Measurements from ENCODE around the gene CDK5. TPM values are rescaled to one million over a fixed set of nuclear protein-coding genes. Genes with fewer than 3 reads are reported as not detected.

CDK5 gene
- total and polyA plus RNA-seq, 2 of the 13 experiments (the other 11 are each of a cell fraction or from before 2014, with no cell fraction given) = 16.4 to 21.3 TPM

DNA sequence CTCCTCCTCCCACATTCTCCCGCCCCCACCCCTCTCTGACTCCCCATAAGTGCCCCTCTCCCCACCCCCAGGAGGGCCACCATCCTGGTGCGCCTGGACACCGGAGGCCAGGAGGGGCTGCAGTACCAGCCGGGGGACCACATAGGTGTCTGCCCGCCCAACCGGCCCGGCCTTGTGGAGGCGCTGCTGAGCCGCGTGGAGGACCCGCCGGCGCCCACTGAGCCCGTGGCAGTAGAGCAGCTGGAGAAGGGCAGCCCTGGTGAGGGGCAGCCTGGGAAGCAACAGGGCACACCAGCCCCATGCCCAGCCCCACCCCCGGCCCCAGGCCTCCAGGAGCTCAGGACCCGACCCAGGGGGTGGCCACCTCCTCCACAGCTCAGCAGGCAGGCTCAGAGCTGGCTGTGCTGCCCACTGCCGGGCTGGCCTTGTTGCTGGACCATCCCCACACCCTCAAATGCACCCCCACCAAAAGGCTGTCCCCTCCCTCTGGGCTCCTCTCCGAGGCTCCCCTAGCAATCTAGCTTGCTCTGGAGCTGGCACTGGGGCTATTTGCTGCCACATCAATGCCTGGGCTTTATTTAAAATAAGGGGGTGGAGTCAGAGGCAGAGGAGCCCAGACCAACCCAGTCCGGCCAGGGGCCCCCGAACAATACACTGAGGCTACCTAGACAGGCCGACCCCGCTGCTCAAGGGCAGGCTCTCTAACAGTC, 48.2 kb downstream of the CDK5 start (continued):
- TF ChIP-seq, protein P1, sequence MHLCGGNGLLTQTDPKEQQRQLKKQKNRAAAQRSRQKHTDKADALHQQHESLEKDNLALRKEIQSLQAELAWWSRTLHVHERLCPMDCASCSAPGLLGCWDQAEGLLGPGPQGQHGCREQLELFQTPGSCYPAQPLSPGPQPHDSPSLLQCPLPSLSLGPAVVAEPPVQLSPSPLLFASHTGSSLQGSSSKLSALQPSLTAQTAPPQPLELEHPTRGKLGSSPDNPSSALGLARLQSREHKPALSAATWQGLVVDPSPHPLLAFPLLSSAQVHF (CRISPR knock-in tag; IDR thresholded peaks at IDR 0.05) = no peak
- TF ChIP-seq STAG1 (CRISPR knock-in tag; IDR thresholded peaks at IDR 0.05) (peak; percentile 26; the same call in 1 of the 2 replicates), GPN1 (CRISPR knock-in tag; IDR thresholded peaks at IDR 0.05; ENCODE audit: borderline replicate concordance) (no peak), ZNF772 (CRISPR knock-in tag; IDR thresholded peaks at IDR 0.05) (no peak), ZBTB38 (CRISPR knock-in tag; IDR thresholded peaks at IDR 0.05) (no peak), CCAR2 (optimal IDR thresholded peaks at IDR 0.05; ENCODE audit: low read depth, low read length) (no peak), KAT2B (IDR thresholded peaks at IDR 0.05; ENCODE audit: borderline replicate concordance, low read depth, low read length) (no peak), ZBTB33 (CRISPR knock-in tag; IDR thresholded peaks at IDR 0.05) (peak; percentile 99), ISX (CRISPR knock-in tag; conservative IDR thresholded peaks at IDR 0.05) (no peak), POLR2AphosphoS5 (IDR thresholded peaks at IDR 0.05; ENCODE audit: low read depth, low read length) (peak; percentile 45; the same call in 1 of the 2 replicates), BRF2 (CRISPR knock-in tag; IDR thresholded peaks at IDR 0.05) (no peak), MAZ (IDR thresholded peaks at IDR 0.05; ENCODE audit: borderline replicate concordance, low read depth, low read length) (no peak), MAZ (CRISPR knock-in tag; IDR thresholded peaks at IDR 0.05; ENCODE audit: low read depth) (no peak), BCL3 (CRISPR knock-in tag; IDR thresholded peaks at IDR 0.05) (no peak), IRX3 (CRISPR knock-in tag; IDR thresholded peaks at IDR 0.05; ENCODE audit: borderline replicate concordance, low read depth) (no peak), ZNF337 (CRISPR knock-in tag; IDR thresholded peaks at IDR 0.05; ENCODE audit: borderline replicate concordance, low read depth) (no peak), KMT2A (CRISPR knock-in tag; IDR thresholded peaks at IDR 0.05) (no peak), XRCC5 (optimal IDR thresholded peaks at IDR 0.05; ENCODE audit: low read length) (no peak)
- TF ChIP-seq, protein P2, sequence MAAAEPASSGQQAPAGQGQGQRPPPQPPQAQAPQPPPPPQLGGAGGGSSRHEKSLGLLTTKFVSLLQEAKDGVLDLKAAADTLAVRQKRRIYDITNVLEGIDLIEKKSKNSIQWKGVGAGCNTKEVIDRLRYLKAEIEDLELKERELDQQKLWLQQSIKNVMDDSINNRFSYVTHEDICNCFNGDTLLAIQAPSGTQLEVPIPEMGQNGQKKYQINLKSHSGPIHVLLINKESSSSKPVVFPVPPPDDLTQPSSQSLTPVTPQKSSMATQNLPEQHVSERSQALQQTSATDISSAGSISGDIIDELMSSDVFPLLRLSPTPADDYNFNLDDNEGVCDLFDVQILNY (CRISPR knock-in tag; conservative IDR thresholded peaks at IDR 0.05) = no peak
- TF ChIP-seq, protein P3, sequence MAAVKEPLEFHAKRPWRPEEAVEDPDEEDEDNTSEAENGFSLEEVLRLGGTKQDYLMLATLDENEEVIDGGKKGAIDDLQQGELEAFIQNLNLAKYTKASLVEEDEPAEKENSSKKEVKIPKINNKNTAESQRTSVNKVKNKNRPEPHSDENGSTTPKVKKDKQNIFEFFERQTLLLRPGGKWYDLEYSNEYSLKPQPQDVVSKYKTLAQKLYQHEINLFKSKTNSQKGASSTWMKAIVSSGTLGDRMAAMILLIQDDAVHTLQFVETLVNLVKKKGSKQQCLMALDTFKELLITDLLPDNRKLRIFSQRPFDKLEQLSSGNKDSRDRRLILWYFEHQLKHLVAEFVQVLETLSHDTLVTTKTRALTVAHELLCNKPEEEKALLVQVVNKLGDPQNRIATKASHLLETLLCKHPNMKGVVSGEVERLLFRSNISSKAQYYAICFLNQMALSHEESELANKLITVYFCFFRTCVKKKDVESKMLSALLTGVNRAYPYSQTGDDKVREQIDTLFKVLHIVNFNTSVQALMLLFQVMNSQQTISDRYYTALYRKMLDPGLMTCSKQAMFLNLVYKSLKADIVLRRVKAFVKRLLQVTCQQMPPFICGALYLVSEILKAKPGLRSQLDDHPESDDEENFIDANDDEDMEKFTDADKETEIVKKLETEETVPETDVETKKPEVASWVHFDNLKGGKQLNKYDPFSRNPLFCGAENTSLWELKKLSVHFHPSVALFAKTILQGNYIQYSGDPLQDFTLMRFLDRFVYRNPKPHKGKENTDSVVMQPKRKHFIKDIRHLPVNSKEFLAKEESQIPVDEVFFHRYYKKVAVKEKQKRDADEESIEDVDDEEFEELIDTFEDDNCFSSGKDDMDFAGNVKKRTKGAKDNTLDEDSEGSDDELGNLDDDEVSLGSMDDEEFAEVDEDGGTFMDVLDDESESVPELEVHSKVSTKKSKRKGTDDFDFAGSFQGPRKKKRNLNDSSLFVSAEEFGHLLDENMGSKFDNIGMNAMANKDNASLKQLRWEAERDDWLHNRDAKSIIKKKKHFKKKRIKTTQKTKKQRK (IDR thresholded peaks at IDR 0.05; ENCODE audit: low read length) = no peak

Measured in HepG2 (cell line).